H1 (cell line): ENCODE data around the gene GRIN3A. TPM values are rescaled to one million over a fixed set of nuclear protein-coding genes. Genes with fewer than 3 reads are reported as not detected.

Experiments used
- BACH1 ChIP-seq: IDR thresholded peaks from 2 replicates; pipeline ENCODE4 v1.6.1; 2012; ENCODE audit warnings: low read length, improper control_type of control experiment
- JUN ChIP-seq: IDR thresholded peaks from 2 replicates; pipeline ENCODE4 v1.6.1; 2011; ENCODE audit warnings: low read depth, mild to moderate bottlenecking, improper control_type of control experiment, low read length
- POLR2A ChIP-seq, 2 experiments: IDR thresholded peaks; 1 replicate in 1 of 2; 2 replicates in 1 of 2; pipeline ENCODE4 v1.6.1; 2011; ENCODE audit warnings: low read depth in 2 of 2, low read length in 2 of 2, mild to moderate bottlenecking in 2 of 2; ENCODE audit errors: control extremely low read depth in 1 of 2
- POLR2AphosphoS5 ChIP-seq: IDR thresholded peaks from 2 replicates; pipeline ENCODE4 v1.6.1; 2011; ENCODE audit warnings: low read depth, low read length
- TAF1 ChIP-seq: IDR thresholded peaks from 2 replicates; pipeline ENCODE4 v1.6.1; 2011; ENCODE audit warnings: mild to moderate bottlenecking, low read depth, low read length
- ZNF274 ChIP-seq: IDR thresholded peaks from 2 replicates; pipeline ENCODE4 v1.7.0; 2012; ENCODE audit warnings: low read length, borderline replicate concordance; ENCODE audit errors: extremely low read depth
- polyA plus RNA-seq, 7 experiments: library from polyadenylated mRNA; depleted of rRNA in 3 of 7; stranded (reverse) in 5 of 7; unstranded in 2 of 7; fragments of >200 nt in 5 of 7; fragments of 200-250 nt in 2 of 7; gene quantifications; 1 replicate in 5 of 7; 2 replicates in 1 of 7; 4 replicates in 1 of 7; pipeline versions ENCODE4 v1.2.1 to v1.2.3, GENCODE V29; 2011 to 2013; ENCODE audit warnings: missing spikeins in 2 of 7, mixed read lengths in 2 of 7
- total RNA-seq: library from RNA; stranded (reverse); fragmentation: NEBNext Ultra II Directional; extraction: Animal tissue kit (Norgen Biotek cat#: 25700); gene quantifications from 2 replicates; pipeline ENCODE4 v1.2.1, GENCODE V29; 2021

The GRIN3A gene
- total and polyA plus RNA-seq, 2 of the 8 experiments (the other 6 are each of a cell fraction or from before 2014, with no cell fraction given): 0.04 TPM; not detected in 1

DNA sequence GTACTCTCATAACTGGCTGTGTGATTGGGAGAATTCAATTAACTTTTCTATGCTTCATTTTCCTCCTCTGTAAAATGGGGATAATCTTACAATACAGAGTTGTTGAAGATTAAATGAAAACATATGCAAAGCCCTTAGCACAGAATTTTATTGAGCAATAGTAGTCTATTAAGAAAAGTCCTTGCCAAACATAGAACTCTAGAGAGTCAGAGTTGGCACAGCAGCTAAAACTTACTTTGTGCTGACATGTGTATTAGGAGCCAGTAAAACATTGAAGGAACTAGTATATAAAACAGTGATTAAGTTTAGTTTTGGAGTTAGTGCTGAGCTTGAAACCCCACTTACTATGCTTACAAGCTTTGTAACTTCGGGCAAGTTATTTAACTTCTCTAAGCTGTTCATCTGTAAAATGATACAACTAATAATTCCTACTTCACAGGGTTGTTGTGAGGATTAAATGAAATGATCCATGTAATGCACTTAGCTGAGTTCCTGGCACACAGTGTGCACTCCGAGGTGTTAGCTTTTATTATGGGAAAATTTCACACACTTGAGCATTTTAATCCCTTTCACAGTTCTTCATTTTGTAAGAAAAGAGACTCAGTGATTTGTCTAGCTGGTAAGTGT lies 20.0 kb upstream of the GRIN3A start (continued):
- TF ChIP-seq BACH1: no peak
- no peak for TF ChIP-seq POLR2A (IDR thresholded peaks at IDR 0.05; ENCODE audit: control extremely low read depth in 1 of 2, low read depth in 2 of 2, low read length in 2 of 2)
- no peak for TF ChIP-seq TAF1
- TF ChIP-seq JUN: no peak
- TF ChIP-seq POLR2AphosphoS5: no peak
- no peak for TF ChIP-seq ZNF274
- TF ChIP-seq, all 59 proteins: peak for 0
